Neural cell (in vitro differentiated cells): ENCODE data around the gene AADACL2. TPM values are rescaled to one million over a fixed set of nuclear protein-coding genes. Genes with fewer than 3 reads are reported as not detected.

Experiments used
- H2AFZ ChIP-seq: fragments of 200-600, 300-800 bp; sonication (generic), shearing (Covaris generic); 2 replicates; pipeline ENCODE4 v1.6.0; 2014; ENCODE audit warnings: low read depth, mild to moderate bottlenecking, antibody characterized with exemption, low read length, moderate library complexity
- H3F3A ChIP-seq: fragments of 200-600 bp; shearing (Covaris generic); 2 replicates; pipeline ENCODE4 v1.6.1; 2016; ENCODE audit warnings: mild to moderate bottlenecking, moderate library complexity, mixed read lengths, antibody characterized with exemption, low read length; ENCODE audit not compliant: insufficient read depth, poor library complexity, severe bottlenecking
- H3K27ac ChIP-seq: fragments of 200-600, 300-800 bp; sonication (generic), shearing (Covaris generic); 2 replicates; pipeline ENCODE4 v1.5.1; 2014; ENCODE audit warnings: mild to moderate bottlenecking, low read length, moderate library complexity
- H3K27me3 ChIP-seq: fragments of 300-800, 200-600 bp; sonication (generic), shearing (Covaris generic); 2 replicates; pipeline ENCODE4 v1.6.0; 2014; ENCODE audit warnings: mild to moderate bottlenecking, low read depth, low read length, moderate library complexity; ENCODE audit not compliant: insufficient read depth
- H3K36me3 ChIP-seq: fragments of 300-800, 200-600 bp; sonication (generic), shearing (Covaris generic); 2 replicates; pipeline ENCODE4 v1.5.1; 2014; ENCODE audit warnings: mild to moderate bottlenecking, antibody characterized with exemption, low read length, moderate library complexity; ENCODE audit not compliant: insufficient read depth
- H3K4me2 ChIP-seq: fragments of 300-800, 200-600 bp; sonication (generic), shearing (Covaris generic); 2 replicates; pipeline ENCODE4 v1.6.0; 2014; ENCODE audit warnings: mild to moderate bottlenecking, low read length
- H3K4me3 ChIP-seq: fragments of 300-800, 200-600 bp; sonication (generic), shearing (Covaris generic); 2 replicates; pipeline ENCODE4 v1.5.1; 2014; ENCODE audit warnings: mild to moderate bottlenecking, low read length, moderate library complexity
- H3K79me2 ChIP-seq: fragments of 200-600 bp; shearing (Covaris generic); replicated peaks from 2 replicates; pipeline ENCODE4 v1.6.0; 2014; ENCODE audit warnings: mild to moderate bottlenecking, low read length, moderate library complexity; ENCODE audit not compliant: insufficient read depth
- H3K9ac ChIP-seq: fragments of 300-800, 200-600 bp; sonication (generic), shearing (Covaris generic); 2 replicates; pipeline ENCODE4 v1.6.1; 2016; ENCODE audit warnings: mild to moderate bottlenecking, low read length, mixed read lengths
- H3K9me2 ChIP-seq: fragments of 200-600 bp; shearing (Covaris generic); 2 replicates; pipeline ENCODE4 v1.6.1; 2016; ENCODE audit warnings: mild to moderate bottlenecking, low read length, mixed read lengths; ENCODE audit not compliant: insufficient read depth
- H3K9me3 ChIP-seq: fragments of 200-600, 300-800 bp; sonication (generic), shearing (Covaris generic); 2 replicates; pipeline ENCODE4 v1.6.1; 2016; ENCODE audit warnings: mild to moderate bottlenecking, mixed run types, low read length, moderate library complexity, mixed read lengths
- H4K20me1 ChIP-seq: fragments of 200-600 bp; shearing (Covaris generic); 2 replicates; pipeline ENCODE4 v1.6.1; 2016; ENCODE audit warnings: mild to moderate bottlenecking, mixed run types; ENCODE audit not compliant: insufficient read depth
- EP300 ChIP-seq: fragments of 450-650 bp; conservative IDR thresholded peaks from 2 replicates; pipeline ENCODE4 v1.6.1; 2014; ENCODE audit warnings: antibody characterized with exemption, mild to moderate bottlenecking, moderate library complexity; ENCODE audit not compliant: poor library complexity, severe bottlenecking
- EZH2 ChIP-seq: fragments of 200-600, 300-800 bp; shearing (Covaris generic), sonication (generic); IDR thresholded peaks from 2 replicates; pipeline ENCODE4 v1.6.1; 2014; ENCODE audit warnings: antibody characterized with exemption, low read length, borderline replicate concordance, mild to moderate bottlenecking; ENCODE audit not compliant: insufficient read depth, poor library complexity, severe bottlenecking
- MXI1 ChIP-seq: fragments of 450-650 bp; conservative IDR thresholded peaks from 2 replicates; pipeline ENCODE4 v1.6.1; 2014; ENCODE audit warnings: antibody characterized with exemption, mild to moderate bottlenecking; ENCODE audit not compliant: poor library complexity, severe bottlenecking
- POLR2AphosphoS5 ChIP-seq: IDR thresholded peaks from 2 replicates; pipeline ENCODE4 v1.6.1; 2012
- RAD21 ChIP-seq: fragments of 450-650 bp; conservative IDR thresholded peaks from 2 replicates; pipeline ENCODE4 v1.6.1; 2014; ENCODE audit warnings: antibody characterized with exemption, mild to moderate bottlenecking, moderate library complexity
- SMC3 ChIP-seq: fragments of 450-650 bp; conservative IDR thresholded peaks from 2 replicates; pipeline ENCODE4 v1.6.1; 2014; ENCODE audit warnings: antibody characterized with exemption, mild to moderate bottlenecking, moderate library complexity; ENCODE audit not compliant: poor library complexity
- TAF1 ChIP-seq: IDR thresholded peaks from 2 replicates; pipeline ENCODE4 v1.6.1; 2012; ENCODE audit warnings: low read depth
- polyA plus RNA-seq: library from polyadenylated mRNA; depleted of rRNA; stranded (reverse); fragments of >200 nt; gene quantifications from 2 replicates; pipeline ENCODE4 v1.2.3, GENCODE V29; 2014
- TF ChIP-seq, protein P1 (sequence below): IDR thresholded peaks from 2 replicates; pipeline ENCODE4 v1.6.1; 2012; ENCODE audit warnings: borderline replicate concordance
- TF ChIP-seq, protein P2 (sequence below): fragments of 450-650 bp; IDR thresholded peaks from 2 replicates; pipeline ENCODE4 v1.5.1; 2014; ENCODE audit warnings: antibody characterized with exemption, mild to moderate bottlenecking, moderate library complexity; ENCODE audit not compliant: poor library complexity, severe bottlenecking

AADACL2 gene
- polyA plus RNA-seq, 1 donor from 2014 or later, result not detected

DNA sequence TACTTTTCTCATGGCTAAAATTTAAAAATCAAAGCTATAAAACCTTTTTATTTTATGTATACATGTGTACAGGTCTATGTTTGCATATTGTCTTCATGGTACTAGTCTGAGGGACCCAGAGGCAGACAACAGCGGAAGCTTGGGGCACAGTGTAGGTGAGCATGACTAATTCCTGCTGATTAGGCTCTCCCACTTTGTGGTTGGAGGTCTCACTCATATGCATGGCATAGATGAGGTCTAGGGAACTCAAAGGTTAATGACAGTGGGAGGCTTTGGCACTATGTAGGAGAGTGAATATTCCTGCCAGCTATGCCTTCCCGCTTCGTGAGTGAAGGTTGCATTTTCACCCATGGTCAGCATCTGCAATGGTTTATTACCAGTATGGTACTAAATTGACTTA is 47.5 kb upstream of the AADACL2 start:
- no peaks in the 10 kb centered on the region for H3K9me3 ChIP-seq
- H3K36me3 ChIP-seq, result no peaks in the 10 kb centered on the region
- TF ChIP-seq EZH2 (no peak), RAD21 (no peak), EP300 (no peak), TAF1 (no peak), MXI1 (no peak), SMC3 (no peak), POLR2AphosphoS5 (no peak)
- TF ChIP-seq, protein P1, sequence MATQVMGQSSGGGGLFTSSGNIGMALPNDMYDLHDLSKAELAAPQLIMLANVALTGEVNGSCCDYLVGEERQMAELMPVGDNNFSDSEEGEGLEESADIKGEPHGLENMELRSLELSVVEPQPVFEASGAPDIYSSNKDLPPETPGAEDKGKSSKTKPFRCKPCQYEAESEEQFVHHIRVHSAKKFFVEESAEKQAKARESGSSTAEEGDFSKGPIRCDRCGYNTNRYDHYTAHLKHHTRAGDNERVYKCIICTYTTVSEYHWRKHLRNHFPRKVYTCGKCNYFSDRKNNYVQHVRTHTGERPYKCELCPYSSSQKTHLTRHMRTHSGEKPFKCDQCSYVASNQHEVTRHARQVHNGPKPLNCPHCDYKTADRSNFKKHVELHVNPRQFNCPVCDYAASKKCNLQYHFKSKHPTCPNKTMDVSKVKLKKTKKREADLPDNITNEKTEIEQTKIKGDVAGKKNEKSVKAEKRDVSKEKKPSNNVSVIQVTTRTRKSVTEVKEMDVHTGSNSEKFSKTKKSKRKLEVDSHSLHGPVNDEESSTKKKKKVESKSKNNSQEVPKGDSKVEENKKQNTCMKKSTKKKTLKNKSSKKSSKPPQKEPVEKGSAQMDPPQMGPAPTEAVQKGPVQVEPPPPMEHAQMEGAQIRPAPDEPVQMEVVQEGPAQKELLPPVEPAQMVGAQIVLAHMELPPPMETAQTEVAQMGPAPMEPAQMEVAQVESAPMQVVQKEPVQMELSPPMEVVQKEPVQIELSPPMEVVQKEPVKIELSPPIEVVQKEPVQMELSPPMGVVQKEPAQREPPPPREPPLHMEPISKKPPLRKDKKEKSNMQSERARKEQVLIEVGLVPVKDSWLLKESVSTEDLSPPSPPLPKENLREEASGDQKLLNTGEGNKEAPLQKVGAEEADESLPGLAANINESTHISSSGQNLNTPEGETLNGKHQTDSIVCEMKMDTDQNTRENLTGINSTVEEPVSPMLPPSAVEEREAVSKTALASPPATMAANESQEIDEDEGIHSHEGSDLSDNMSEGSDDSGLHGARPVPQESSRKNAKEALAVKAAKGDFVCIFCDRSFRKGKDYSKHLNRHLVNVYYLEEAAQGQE, result no peak
- TF ChIP-seq, protein P2, sequence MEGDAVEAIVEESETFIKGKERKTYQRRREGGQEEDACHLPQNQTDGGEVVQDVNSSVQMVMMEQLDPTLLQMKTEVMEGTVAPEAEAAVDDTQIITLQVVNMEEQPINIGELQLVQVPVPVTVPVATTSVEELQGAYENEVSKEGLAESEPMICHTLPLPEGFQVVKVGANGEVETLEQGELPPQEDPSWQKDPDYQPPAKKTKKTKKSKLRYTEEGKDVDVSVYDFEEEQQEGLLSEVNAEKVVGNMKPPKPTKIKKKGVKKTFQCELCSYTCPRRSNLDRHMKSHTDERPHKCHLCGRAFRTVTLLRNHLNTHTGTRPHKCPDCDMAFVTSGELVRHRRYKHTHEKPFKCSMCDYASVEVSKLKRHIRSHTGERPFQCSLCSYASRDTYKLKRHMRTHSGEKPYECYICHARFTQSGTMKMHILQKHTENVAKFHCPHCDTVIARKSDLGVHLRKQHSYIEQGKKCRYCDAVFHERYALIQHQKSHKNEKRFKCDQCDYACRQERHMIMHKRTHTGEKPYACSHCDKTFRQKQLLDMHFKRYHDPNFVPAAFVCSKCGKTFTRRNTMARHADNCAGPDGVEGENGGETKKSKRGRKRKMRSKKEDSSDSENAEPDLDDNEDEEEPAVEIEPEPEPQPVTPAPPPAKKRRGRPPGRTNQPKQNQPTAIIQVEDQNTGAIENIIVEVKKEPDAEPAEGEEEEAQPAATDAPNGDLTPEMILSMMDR, result no peak
- H3K27ac ChIP-seq, result no peak overlapping the region
- no peak overlapping the region for H3K4me2 ChIP-seq
- H3K79me2 ChIP-seq, result no peaks in the 10 kb centered on the region
- no peak overlapping the region for H2AFZ ChIP-seq
- H3K9me2 ChIP-seq, result no peaks in the 10 kb centered on the region
- H3F3A ChIP-seq, result no peaks in the 10 kb centered on the region
- no peak overlapping the region for H3K9ac ChIP-seq
- H3K4me3 ChIP-seq, result no peak overlapping the region
- H4K20me1 ChIP-seq, result no peaks in the 10 kb centered on the region
- no peaks in the 10 kb centered on the region for H3K27me3 ChIP-seq

DNA sequence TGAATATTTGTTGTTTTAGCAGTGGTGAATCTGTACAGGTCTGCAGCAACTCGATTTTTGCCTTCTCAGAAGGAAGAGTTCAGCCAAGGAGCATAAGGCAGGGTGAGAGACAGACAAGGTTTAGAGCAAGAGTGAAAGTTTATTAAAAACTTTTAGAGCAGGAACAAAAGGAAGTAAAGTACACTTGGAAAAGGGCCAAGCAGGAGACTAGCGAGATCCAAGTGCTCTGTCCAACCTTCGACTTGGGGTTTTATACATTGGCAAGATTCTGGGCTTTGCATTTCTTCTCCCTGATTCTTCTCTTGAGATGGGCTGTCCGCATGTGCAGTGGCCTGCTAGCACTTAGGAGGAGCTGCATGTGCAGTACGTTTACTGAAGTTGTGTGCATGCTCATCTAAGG is 46.7 kb upstream of the AADACL2 start:
- no peaks in the 10 kb centered on the region for H3K9me2 ChIP-seq
- no peaks in the 10 kb centered on the region for H3F3A ChIP-seq
- H3K27ac ChIP-seq, result no peak overlapping the region
- H3K79me2 ChIP-seq, result no peaks in the 10 kb centered on the region
- no peak overlapping the region for H3K9ac ChIP-seq
- H3K9me3 ChIP-seq, result no peaks in the 10 kb centered on the region
- no peak overlapping the region for H3K4me3 ChIP-seq
- H3K27me3 ChIP-seq, result no peaks in the 10 kb centered on the region
- H2AFZ ChIP-seq, result no peak overlapping the region
- no peaks in the 10 kb centered on the region for H4K20me1 ChIP-seq
- H3K4me2 ChIP-seq, result no peak overlapping the region
- no peaks in the 10 kb centered on the region for H3K36me3 ChIP-seq
- TF ChIP-seq TAF1 (no peak), EZH2 (no peak), EP300 (no peak), SMC3 (no peak), RAD21 (no peak), POLR2AphosphoS5 (no peak), MXI1 (no peak)
- TF ChIP-seq, protein P2, result no peak
- TF ChIP-seq, protein P1, result no peak
